Body of pancreas (tissue), 4 donors: ENCODE data around the gene DLG2.

Experiments used
- CTCF ChIP-seq, 7 experiments: fragments of 450-650 bp in 4 of 7; fragments of 200-600 bp in 3 of 7; sonication (generic) in 3 of 7; IDR thresholded peaks; one replicate each; pipeline ENCODE4 v1.5.1; 2016 to 2019; ENCODE audit warnings: antibody characterized with exemption in 7 of 7
- POLR2A ChIP-seq, 3 donors: fragments of 450-650 bp; IDR thresholded peaks; one replicate each; pipeline ENCODE4 v1.6.1; 2016; ENCODE audit warnings: antibody characterized with exemption in 3 of 3, mild to moderate bottlenecking in 2 of 3

- no peak for TF ChIP-seq CTCF (IDR thresholded peaks at IDR 0.05)
- no peak for TF ChIP-seq POLR2A (IDR thresholded peaks at IDR 0.05)
These were observed 1481.4 kb downstream of the DLG2 start for GRCh38 chr11:84145616-84146185.
